HG03558 (cell line): Measurements from ENCODE around the gene ARHGEF33.
"Not testable (repeated sequence)": the region's sequence is repeated elsewhere in the genome, so short reads cannot be mapped to it uniquely, and the experiment has no call there.

Experiments
- ATAC-seq: cut with Tn5 transposase; IDR thresholded peaks from one replicate; pipeline ENCODE4 v1.9.1; 2021; ENCODE audit warnings: moderate number of reproducible peaks; ENCODE audit not compliant: unreplicated experiment; ENCODE audit errors: extremely low read depth

ARHGEF33 gene

GRCh38 chr2:38907743-38908562 is 18.3 kb downstream of the ARHGEF33 start:
- ATAC-seq = peak; percentile 91

DNA sequence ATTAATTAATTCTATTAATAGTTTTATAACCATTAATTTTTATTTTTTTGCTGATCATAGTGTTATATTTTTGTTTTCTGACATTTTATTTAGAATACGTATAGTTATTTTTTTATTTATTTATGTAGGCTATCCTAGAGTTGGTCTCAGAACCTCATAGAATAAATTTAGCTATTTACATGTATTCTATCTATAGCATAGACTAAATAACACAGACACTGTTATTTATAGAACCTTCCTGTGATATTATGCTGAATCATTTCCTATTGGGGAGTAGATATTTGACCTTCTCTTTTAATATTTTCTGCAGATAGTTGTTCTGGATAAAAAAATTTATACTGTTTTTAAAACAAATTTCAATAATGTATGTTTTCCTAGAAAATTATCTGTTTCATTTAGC is 20.2 kb downstream of the ARHGEF33 start:
- ATAC-seq = no peak

DNA sequence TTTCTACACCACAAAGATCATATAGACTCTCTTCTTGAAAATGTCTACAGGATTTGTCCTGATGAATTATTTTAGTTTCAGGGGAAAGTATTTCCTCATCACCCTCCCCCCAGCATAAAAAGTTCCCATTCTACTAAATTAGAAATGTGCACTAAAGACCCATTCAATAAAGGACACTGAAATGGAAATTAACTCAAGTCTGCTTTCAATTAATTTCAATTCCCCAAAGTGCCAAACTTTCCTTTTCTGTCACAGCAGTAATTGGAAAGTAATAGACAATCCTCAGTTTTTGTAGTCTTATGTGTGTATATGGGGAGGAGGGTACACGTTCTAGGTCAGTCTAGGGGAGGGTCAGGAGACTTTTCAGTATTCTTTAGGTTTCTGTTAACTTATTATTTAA is 21.5 kb downstream of the ARHGEF33 start:
- no peak for ATAC-seq

- ATAC-seq = no peak
These were observed 22.9 kb downstream of the ARHGEF33 start for GRCh38 chr2:38912619-38913018.

DNA sequence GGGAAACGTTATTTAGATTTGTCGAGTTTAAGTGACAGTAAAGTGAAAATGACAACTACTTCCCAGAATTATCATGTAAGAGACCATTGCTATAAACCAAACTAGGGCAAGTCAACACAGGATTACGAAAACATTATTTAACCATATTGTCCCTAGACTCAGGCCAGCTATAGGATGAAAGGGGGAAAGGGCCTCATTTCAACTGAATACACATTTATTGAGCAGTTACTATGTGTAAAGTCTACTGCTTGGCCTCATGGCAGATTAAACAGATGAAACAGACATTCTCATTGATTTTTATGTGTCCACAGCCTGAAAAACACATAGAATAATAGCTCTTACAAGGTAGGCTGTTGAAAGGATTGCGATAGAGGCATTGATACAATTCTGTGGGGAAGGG is 32.7 kb downstream of the ARHGEF33 start:
- ATAC-seq = no peak

DNA sequence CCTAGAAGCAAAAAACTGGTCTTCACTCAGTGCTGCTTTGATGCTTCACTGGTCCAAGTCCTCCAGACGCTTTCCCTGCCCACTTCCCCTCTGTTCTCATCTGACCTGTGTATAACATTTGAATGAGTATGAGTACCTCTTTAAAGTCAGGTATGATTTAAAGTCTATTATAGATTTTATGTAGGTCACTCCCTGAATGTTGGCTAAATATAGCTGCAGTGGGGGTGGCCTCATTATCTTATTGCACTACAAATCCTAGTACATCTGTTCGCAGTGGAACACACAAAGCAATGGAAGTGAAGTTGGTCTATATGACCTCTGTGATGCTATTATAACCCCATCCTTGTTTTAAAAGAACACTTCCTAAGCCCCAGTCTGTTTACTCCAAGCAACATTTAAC is 33.2 kb downstream of the ARHGEF33 start:
- no peak for ATAC-seq

GRCh38 chr2:38925982-38926381 is 36.3 kb downstream of the ARHGEF33 start:
- ATAC-seq = no peak

GRCh38 chr2:38930600-38930999 is 40.9 kb downstream of the ARHGEF33 start:
- no peak for ATAC-seq

DNA sequence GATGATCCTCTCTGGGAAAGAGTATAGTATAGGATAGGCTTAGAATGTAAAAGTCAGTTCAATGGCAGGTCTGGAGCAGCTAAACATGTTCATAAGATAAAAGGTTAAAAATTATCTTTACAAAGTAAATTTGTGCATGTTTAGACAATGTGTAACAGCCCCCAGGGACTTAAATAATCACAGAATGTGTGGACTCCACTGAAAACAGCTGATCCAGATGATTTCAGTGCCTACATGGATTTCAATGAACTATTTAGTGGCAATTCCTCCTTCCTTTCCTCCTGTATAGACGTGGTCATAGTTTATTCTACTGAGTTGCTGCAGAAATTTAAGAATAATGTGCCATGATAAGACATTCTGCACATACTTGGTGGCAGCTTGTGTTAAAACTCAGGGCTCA is 42.9 kb downstream of the ARHGEF33 start:
- ATAC-seq = no peak

DNA sequence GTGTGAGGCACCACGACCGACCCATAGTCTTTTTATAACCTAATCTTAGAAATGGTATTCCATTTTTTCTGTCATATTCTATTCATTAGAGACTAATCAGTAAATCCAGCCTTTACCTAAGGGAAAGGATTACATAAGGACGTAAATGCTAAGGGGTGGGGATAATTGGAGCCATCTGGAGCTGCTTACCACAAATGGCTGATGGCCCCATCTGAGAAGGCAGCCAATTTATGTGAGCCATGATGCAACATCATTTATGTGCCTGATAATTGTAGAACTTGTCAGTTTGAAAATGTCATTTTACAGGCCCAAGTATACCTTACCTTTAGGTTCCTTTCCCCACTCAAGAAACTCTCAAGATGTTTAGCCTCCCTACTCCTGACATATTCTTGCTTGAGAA is 44.0 kb downstream of the ARHGEF33 start:
- ATAC-seq = no peak

DNA sequence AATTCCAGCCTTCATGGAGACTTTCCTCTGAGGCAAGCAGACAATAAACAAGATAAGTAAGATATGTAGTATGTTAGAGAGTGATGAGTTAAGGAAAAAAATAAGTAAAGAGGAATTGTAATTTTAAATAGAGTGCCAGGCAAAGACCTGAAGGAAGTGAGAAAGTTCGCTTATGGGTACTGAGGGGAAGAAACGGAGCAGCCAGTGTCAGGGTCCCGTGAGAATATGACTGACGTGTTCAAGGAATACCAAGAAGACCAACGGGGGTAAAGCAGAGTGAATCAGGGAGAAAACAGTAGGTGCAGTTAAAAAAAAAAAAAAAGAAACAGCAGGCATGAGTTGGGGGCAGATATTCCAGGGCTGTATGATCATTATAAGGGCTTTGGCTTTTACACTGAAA is 45.1 kb downstream of the ARHGEF33 start:
- no peak for ATAC-seq

GRCh38 chr2:38935568-38936172 is 46.0 kb downstream of the ARHGEF33 start:
- no peak for ATAC-seq

- ATAC-seq = not testable (repeated sequence)
These were observed 46.8 kb downstream of the ARHGEF33 start for GRCh38 chr2:38936516-38936915.

DNA sequence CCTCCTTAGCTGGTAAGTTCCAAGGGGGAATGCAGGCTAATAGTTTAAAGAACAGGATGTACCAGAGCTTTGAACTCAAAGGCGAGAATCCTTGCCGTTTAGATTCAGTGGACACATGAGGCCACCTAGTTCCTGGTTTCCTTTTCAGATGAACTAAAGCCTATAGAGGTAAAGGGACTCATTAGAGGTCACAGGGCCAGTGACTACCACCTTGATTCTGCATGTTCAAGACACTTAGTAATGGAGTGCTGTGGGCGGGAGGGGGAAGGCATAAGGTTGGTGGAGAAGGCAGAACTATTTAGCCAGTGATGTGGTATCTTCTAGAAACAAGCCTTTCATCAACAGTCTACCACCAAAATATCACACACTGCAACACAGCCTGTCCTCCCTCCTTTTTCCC is 47.9 kb downstream of the ARHGEF33 start:
- no peak for ATAC-seq

DNA sequence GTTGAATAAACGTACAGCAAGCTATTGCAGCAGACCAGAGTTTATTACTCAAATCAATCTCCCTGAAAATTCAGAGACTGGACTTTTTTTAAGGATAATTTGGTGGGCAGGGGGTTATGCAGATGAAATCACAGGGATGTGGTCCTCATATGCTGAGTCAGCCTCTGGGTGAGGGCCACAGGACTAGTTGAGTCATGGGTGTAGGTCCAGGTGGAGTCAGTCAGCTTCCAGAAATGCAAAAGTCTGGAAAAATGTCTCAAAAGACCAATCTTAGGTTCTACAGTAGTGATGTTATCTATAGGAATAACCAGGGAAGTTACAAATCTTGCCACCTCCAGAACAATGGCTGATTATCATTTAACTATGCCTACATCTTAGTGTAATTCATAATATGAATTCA is 51.1 kb downstream of the ARHGEF33 start:
- no peak for ATAC-seq

- no peak for ATAC-seq
These were observed 54.1 kb downstream of the ARHGEF33 start for GRCh38 chr2:38943784-38944183.

GRCh38 chr2:38945372-38945771 is 55.7 kb downstream of the ARHGEF33 start:
- no peak for ATAC-seq

GRCh38 chr2:38945911-38946310 is 56.2 kb downstream of the ARHGEF33 start:
- no peak for ATAC-seq

GRCh38 chr2:38947241-38948239 is 57.9 kb downstream of the ARHGEF33 start:
- ATAC-seq = no peak

DNA sequence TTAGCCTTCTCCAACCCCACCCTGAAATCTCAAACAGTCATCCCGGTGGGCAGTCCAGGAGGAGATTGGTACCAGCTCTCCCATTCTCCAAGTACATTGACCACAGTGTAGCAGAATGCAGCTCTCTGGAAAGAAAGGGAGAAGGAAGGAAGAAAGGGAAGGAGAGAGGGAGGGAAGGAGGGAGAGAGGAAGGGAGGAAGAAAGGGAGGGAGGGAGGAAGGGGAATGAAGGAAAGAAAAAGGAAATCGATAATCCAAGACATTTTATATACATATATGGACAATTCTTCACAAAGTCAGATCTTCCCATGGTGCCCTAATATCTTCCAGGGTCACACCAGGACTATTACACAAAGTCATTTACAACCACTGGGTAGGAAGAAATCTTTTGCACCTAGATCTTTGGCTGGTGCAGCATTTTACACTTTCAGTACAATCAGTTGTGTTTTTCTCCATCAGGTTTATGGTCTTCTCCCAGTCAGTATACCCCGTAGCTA is 58.8 kb downstream of the ARHGEF33 start:
- no peak for ATAC-seq

GRCh38 chr2:38948995-38949394 is 59.3 kb downstream of the ARHGEF33 start:
- ATAC-seq = no peak
